ENCODE results near the gene RRH.
"Not testable (repeated sequence)": the region's sequence is repeated elsewhere in the genome, so short reads cannot be mapped to it uniquely, and the experiment has no call there.

RRH gene

GRCh38 chr4:109836985-109837384 lies 9.2 kb downstream of the RRH start:
- TF ChIP-seq CTCF (IDR thresholded peaks at IDR 0.05; ENCODE audit: borderline replicate concordance, insufficient read depth, low read depth, low read length) = no peak
- H3K4me3 ChIP-seq (ENCODE audit: low read depth, low read length) = no peak overlapping the region

- TF ChIP-seq CTCF (IDR thresholded peaks at IDR 0.05; ENCODE audit: borderline replicate concordance, insufficient read depth, low read depth, low read length) = no peak
- no peak overlapping the region for H3K4me3 ChIP-seq (ENCODE audit: low read depth, low read length)
Observed at GRCh38 chr4:109846395-109847098, 18.8 kb downstream of the RRH start.

GRCh38 chr4:109847896-109848442 lies 20.2 kb downstream of the RRH start, which contains the start of gene LRIT3:
Gene LRIT3 (plus strand): TSS chr4:109848107. CDS start chr4:109848202, 95 bp downstream.
- no peak within 1 kb of the TSS for H3K4me3 ChIP-seq (ENCODE audit: low read depth, low read length)
- no peak for TF ChIP-seq CTCF (IDR thresholded peaks at IDR 0.05; ENCODE audit: borderline replicate concordance, insufficient read depth, low read depth, low read length)

GRCh38 chr4:109848501-109848900 lies 20.7 kb downstream of the RRH start:
- TF ChIP-seq CTCF (IDR thresholded peaks at IDR 0.05; ENCODE audit: borderline replicate concordance, insufficient read depth, low read depth, low read length) = no peak
- H3K4me3 ChIP-seq (ENCODE audit: low read depth, low read length) = no peak overlapping the region

- no peak for TF ChIP-seq CTCF (IDR thresholded peaks at IDR 0.05; ENCODE audit: borderline replicate concordance, insufficient read depth, low read depth, low read length)
- H3K4me3 ChIP-seq (ENCODE audit: low read depth, low read length) = no peak overlapping the region
Observed at GRCh38 chr4:109850601-109851000, 22.8 kb downstream of the RRH start.

GRCh38 chr4:109859426-109860300 lies 31.9 kb downstream of the RRH start:
- H3K4me3 ChIP-seq (ENCODE audit: low read depth, low read length) = not testable (repeated sequence)

GRCh38 chr4:109861271-109861670 lies 33.5 kb downstream of the RRH start:
- no peak for TF ChIP-seq CTCF (IDR thresholded peaks at IDR 0.05; ENCODE audit: borderline replicate concordance, insufficient read depth, low read depth, low read length)
- H3K4me3 ChIP-seq (ENCODE audit: low read depth, low read length) = no peak overlapping the region
